IPS DF 19.7 (cell line): ENCODE results near the gene GDF11.

Experiments used
- DNase-seq: peaks from one replicate; pipeline ENCODE4 v3.0.0-alpha.2; 2013; ENCODE audit warnings: low read depth, low spot score

The GDF11 gene

DNA sequence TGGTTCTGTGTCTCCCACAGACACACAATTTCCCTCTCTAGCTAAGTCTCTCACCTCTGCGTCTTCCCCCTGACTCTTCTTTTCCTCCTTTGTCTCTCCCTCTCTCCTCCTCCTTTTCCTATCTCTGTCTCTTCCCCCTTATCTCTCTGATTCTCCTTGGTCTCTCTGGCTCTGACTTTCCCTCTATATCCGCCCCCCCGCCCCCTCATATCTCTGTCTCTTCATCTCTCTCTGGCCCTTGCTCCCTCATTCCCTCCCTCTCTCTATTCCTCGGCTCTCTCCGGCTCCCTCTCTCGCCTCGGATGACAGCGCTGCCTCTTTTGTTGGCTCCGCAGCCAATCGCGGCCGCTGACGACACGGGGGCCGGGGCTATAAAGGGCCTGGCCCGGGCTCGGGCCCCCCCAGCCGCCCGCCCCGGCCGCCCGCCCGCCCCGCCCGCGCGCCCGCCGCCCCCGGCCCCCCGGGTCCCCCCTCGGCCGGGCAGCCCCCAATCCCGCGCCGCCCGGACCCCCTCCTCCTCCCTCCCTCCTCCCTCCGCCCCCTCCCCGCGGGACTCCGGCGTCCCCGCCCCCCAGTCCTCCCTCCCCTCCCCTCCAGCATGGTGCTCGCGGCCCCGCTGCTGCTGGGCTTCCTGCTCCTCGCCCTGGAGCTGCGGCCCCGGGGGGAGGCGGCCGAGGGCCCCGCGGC lies at the start of gene GDF11:
GDF11 (plus strand) TSS at position 404 of the 687 bp plus-strand sequence; CDS start at position 599, 195 bp downstream.
- no peak for DNase-seq

GRCh38 chr12:55693323-55694187 lies 49.4 kb upstream of the GDF11 start:
- no peak for DNase-seq

DNA sequence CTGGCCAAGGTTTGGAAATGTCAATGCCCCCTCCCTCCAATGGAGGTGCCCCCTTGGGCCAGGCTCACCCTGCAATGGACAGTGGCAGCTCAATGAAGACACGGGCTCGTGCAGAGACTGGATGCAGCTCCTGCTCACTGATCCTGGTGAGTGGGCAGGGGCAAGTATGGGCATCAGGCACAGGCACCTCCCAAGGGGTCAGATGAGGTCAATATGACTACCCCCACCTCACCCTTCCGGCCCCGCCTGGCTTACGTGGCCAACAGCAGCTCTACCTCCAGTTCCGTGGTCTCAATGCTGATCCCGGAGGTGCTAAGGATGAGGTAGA lies 48.8 kb upstream of the GDF11 start:
- DNase-seq: no peak

DNA sequence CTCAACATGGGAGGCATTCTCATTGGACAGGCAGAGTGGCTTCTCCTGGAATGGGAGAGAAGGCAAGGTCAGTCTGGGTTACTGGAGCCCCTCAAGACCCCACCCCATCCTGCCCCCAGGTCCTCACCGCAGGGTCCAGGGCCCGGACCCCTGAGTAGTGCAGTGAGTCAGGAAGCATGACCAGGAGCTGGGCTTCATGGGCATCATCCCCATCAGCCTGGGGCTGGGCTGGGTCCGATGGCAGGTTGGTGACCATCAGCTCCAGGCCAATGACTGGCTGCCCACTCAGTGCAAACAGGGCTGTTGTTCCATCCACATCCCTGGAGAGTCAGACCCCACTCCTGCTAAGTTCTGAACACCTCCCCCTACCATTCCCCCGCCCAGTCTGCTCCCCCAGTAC lies 48.3 kb upstream of the GDF11 start:
- no peak for DNase-seq

DNA sequence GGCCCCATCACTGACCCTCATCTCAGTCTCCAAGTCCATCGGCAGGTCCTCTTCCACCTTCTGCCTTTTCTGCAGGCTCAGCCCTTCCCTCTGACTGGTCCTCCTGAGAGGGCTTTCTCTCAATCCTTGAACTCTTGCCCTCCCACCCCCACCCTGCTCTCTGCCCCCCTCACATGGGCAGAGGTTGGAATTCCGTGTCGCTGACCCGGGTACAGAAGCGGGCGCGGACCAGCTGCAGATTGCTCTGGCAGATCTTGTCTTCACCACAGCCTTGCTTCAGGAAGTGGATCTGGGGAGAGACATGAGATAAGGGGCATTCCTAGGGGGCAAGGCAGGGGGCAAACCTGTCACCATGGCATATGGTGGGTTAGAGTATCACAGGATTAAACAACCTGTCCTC lies 47.6 kb upstream of the GDF11 start:
- no peak for DNase-seq

DNA sequence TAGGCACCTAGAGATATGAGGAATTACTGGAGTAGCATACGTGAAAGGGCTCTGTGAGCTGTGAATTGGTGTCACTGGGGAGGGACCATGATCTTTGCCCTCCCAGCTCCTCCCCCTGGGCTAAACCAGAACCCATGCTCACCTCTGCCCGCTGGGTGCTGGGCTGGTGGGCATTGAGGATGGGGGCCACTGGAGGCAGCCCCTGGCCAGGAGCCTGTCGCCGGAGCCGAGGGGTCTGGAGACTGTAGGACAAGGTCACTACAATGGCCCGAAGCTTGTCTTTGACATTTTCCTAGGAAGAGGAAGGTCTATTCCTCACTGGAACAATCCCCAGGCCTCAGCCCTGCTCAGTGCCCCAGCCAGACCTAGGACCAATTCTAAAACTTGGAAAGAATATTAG lies 46.8 kb upstream of the GDF11 start:
- no peak for DNase-seq

DNA sequence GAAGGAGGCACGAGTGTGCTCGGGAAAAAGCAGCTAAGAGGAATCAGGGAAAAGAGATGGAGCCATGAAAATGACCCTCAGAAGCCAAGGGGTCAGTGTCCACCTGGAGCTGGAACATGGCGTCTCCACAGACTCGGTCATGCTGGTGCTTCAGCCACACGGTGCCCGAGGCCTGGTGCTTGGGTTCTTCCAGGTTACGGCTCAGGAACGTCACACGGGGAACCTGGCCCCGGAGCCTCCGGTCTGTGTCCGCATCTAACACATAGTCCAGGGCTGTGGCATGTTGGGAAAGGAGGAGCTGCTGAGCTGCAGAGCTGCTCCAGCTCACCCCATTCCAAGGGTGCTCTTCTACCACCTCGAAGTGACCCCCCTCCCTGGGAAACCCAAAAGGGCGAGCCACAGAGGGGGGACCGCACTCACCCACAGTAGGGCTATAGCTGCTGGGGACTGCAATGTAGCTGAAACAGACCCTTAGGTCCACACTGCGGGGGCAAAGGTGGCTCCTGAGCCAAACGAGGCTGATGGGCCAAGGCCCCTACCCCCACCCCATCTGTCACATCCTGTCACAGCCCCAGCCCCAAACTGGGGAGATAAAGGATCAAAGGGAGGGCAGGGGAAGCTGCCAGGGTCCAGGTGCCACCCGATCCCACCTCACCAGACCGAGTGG lies 46.0 kb upstream of the GDF11 start:
- DNase-seq: no peak

DNA sequence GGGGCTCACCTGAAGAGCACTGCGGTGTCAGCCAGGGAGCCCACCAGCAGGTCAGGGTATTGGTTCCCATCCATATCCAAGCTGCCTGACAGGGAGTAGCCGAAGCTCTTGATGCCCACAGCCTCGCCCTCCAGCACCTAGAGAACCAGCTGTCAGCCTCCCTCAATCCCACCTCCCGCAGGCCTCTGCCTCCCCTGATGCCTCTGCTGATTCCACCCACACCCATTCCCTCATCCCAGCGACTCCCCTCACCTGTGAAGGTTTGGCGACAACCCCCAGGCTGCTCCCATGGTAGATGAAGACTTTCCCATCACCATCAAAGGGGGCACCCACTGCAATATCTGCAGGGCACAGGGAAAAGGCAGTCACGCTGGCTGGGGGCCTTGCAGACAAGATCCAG lies 45.2 kb upstream of the GDF11 start:
- DNase-seq: no peak

DNA sequence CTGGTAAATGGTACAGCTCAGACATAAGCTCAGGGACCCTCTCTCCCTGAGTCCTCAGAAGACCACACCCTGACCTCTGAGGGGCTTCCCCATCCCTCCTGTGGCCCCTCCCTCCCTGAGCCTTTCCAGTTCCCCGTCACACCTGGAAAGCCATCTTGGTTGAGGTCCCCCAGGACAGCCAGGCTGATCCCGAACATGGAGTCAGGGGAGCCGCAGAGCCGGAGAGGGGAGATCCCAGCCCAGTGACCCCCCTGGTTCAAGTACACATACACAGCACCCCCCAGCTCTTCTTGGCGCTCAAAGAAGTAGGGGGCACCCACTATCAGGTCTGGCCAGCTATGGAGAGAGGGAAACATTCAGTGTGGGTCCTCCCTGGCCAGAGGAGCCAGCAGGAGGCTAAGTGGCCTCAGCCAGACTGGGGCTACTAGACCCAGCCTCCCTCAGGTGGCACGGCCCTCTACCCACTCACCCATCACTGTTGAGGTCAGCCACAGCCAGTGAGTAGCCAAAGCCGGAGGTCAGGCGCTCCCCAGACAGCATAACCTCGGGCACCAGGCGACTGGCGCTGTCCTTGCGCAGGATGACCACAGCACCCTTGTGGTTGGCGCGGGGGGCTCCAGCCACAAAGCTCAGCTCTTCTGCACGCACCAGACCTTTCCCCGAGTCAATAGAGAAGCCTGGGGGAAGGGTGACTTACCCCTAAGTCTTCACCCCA lies 44.5 kb upstream of the GDF11 start:
- no peak for DNase-seq

- DNase-seq: no peak
Measured at GRCh38 chr12:55698965-55699364, 44.0 kb upstream of the GDF11 start.

GRCh38 chr12:55699471-55700055 lies 43.4 kb upstream of the GDF11 start:
- no peak for DNase-seq

GRCh38 chr12:55700255-55701018 lies 42.5 kb upstream of the GDF11 start:
- no peak for DNase-seq

DNA sequence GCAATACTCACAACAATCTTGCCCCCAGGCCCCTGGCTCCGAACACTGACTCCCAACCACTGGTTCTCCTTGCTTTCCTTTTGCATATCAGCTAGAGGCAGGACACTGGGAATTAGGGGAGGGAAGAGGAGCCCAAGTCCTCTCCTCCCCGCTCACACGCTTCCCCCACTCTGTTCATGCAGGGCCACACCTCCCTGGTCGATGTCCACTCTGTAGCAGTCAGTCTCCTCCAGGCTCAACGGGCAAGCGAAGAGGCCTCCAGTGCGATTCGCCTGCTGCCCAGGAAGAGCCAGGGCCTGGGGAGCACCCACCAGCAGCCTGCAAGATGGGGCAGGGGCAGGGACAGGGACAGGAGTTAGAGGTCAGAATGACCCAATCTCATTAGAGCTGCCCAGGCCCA lies 40.1 kb upstream of the GDF11 start:
- DNase-seq: no peak

- DNase-seq: no peak
Measured at GRCh38 chr12:55703288-55703687, 39.6 kb upstream of the GDF11 start.

- no peak for DNase-seq
Measured at GRCh38 chr12:55703901-55704761, 38.8 kb upstream of the GDF11 start.

- DNase-seq: no peak
Measured at GRCh38 chr12:55704824-55705718, 37.9 kb upstream of the GDF11 start.

- no peak for DNase-seq
Measured at GRCh38 chr12:55705782-55706402, 37.0 kb upstream of the GDF11 start.

- DNase-seq: no peak
Measured at GRCh38 chr12:55706568-55707218, 36.2 kb upstream of the GDF11 start.
